ENCODE data around the gene CNTNAP2.

DNA sequence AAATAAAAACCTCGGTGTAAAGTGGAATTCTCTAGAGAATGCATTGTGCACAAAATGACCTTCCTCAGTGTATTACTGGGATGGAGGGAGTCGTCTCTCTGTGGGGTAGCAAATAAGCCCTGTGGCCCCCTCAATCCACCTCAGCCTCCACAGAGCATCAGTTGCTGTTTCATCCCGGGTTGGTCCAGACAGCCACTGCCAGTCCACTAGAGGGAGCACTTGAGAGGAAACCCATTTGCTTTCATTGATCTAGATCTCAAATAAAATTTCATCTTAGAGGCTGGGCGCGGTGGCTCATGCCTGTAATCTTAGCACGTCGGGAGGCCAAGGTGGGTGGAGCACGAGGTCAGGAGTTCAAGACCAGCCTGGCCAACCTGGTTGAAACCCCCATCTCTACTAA lies 1128.7 kb downstream of the CNTNAP2 start:
- TF ChIP-seq POLR2A (IDR thresholded peaks at IDR 0.05; ENCODE audit: low read length) (no peak), GATA1 (IDR thresholded peaks at IDR 0.05; ENCODE audit: low read depth, low read length) (no peak)
